GM19324 (cell line): ENCODE data around the gene PTGES3.
"Not testable (repeated sequence)": the region's sequence is repeated elsewhere in the genome, so short reads cannot be mapped to it uniquely, and the experiment has no call there.

ENCODE experiments used
- ATAC-seq: cut with Tn5 transposase; IDR thresholded peaks from one replicate; pipeline ENCODE4 v1.9.1; 2021; ENCODE audit warnings: mild to moderate bottlenecking, moderate library complexity; ENCODE audit not compliant: unreplicated experiment, low FRiP score

PTGES3 gene

GRCh38 chr12:56713345-56713744 is 25.3 kb upstream of the PTGES3 start:
- ATAC-seq, result no peak

- ATAC-seq, result no peak
Measured at GRCh38 chr12:56709759-56710376, 21.8 kb upstream of the PTGES3 start.

- not testable (repeated sequence) for ATAC-seq
Measured at GRCh38 chr12:56704522-56704921, 16.4 kb upstream of the PTGES3 start.

- no peak for ATAC-seq
Measured at GRCh38 chr12:56699020-56699661, 11.1 kb upstream of the PTGES3 start.

GRCh38 chr12:56695327-56696101 is 7.4 kb upstream of the PTGES3 start:
- ATAC-seq, result no peak

- no peak for ATAC-seq
Measured at GRCh38 chr12:56694161-56694560, 6.1 kb upstream of the PTGES3 start.

- no peak for ATAC-seq
Measured at GRCh38 chr12:56688846-56689109, 694 bp upstream of the PTGES3 start.

GRCh38 chr12:56687223-56688128 is 608 bp downstream of the PTGES3 start:
- ATAC-seq, result peak; percentile 35

- no peak for ATAC-seq
Measured at GRCh38 chr12:56684745-56685359, 3.2 kb downstream of the PTGES3 start.

- no peak for ATAC-seq
Measured at GRCh38 chr12:56682323-56682722, 5.8 kb downstream of the PTGES3 start.

- ATAC-seq, result no peak
Measured at GRCh38 chr12:56679883-56680575, 8.1 kb downstream of the PTGES3 start.

- no peak for ATAC-seq
Measured at GRCh38 chr12:56678852-56679251, 9.2 kb downstream of the PTGES3 start.

GRCh38 chr12:56677680-56678079 is 10.4 kb downstream of the PTGES3 start:
- ATAC-seq, result no peak

GRCh38 chr12:56676851-56677580 is 11.1 kb downstream of the PTGES3 start:
- ATAC-seq, result no peak

GRCh38 chr12:56671608-56672007 is 16.5 kb downstream of the PTGES3 start:
- ATAC-seq, result no peak

- ATAC-seq, result no peak
Measured at GRCh38 chr12:56670836-56671235, 17.2 kb downstream of the PTGES3 start.

- ATAC-seq, result no peak
Measured at GRCh38 chr12:56668197-56668457, 20.0 kb downstream of the PTGES3 start.

- no peak for ATAC-seq
Measured at GRCh38 chr12:56661979-56662638, 26.0 kb downstream of the PTGES3 start.

- no peak for ATAC-seq
Measured at GRCh38 chr12:56661560-56661959, 26.5 kb downstream of the PTGES3 start.
